Calu3 (cell line): ENCODE measurements around the gene LRRN2. TPM values are rescaled to one million over a fixed set of nuclear protein-coding genes. Genes with fewer than 3 reads are reported as not detected.
A peak's percentile ranks its signal among the peaks of the same experiment; 100 is the strongest.

ENCODE experiments used
- BruUV-seq: library from RNA; stranded (reverse); fragments of 400-500 nt; replicated peaks from 2 replicates; lab custom pipeline; 2021; lab: Mats Ljungman, UMichigan
- CTCF ChIA-PET: fragments of 300-600 bp; sonication (Branson Sonifier 250); formaldehyde crosslinking; loops from one replicate; lab custom pipeline; 2022; ENCODE audit warnings: antibody characterized with exemption; lab: Charles Lee
- DNase-seq: peaks from one replicate; pipeline ENCODE4 v3.0.0; 2022
- H3K27ac Mint-ChIP-seq: one replicate; pipeline ENCODE4 v1.8.0; 2022; ENCODE audit warnings: mixed read lengths; ENCODE audit not compliant: unreplicated experiment
- H3K27me3 Mint-ChIP-seq: one replicate; pipeline ENCODE4 v1.8.0; 2022; ENCODE audit warnings: mixed read lengths; ENCODE audit not compliant: unreplicated experiment
- H3K36me3 Mint-ChIP-seq: one replicate; pipeline ENCODE4 v1.8.0; 2022; ENCODE audit warnings: mild to moderate bottlenecking, moderate library complexity, mixed read lengths; ENCODE audit not compliant: insufficient read depth, unreplicated experiment
- H3K4me1 Mint-ChIP-seq: one replicate; pipeline ENCODE4 v1.8.0; 2022; ENCODE audit warnings: mild to moderate bottlenecking, low read depth, mixed read lengths; ENCODE audit not compliant: unreplicated experiment
- H3K4me3 Mint-ChIP-seq: one replicate; pipeline ENCODE4 v1.8.0; 2022; ENCODE audit warnings: mild to moderate bottlenecking, low read depth, moderate library complexity, mixed read lengths; ENCODE audit not compliant: unreplicated experiment
- H3K9me3 Mint-ChIP-seq: one replicate; pipeline ENCODE4 v1.8.0; 2022; ENCODE audit warnings: low read depth, mixed read lengths; ENCODE audit not compliant: unreplicated experiment
- CTCF ChIP-seq: fragments of 200-600 bp; IDR thresholded peaks from one replicate; pipeline ENCODE4 v1.8.0; 2022; ENCODE audit warnings: antibody characterized with exemption; ENCODE audit not compliant: unreplicated experiment
- intact Hi-C: fragments of 100-400 bp; cut with micrococcal nuclease; formaldehyde crosslinking; loops from one replicate; pipeline ENCODE4 v1.10.0; 2022; ENCODE audit not compliant: unreplicated experiment
- total RNA-seq: library from RNA; stranded (reverse); gene quantifications from 2 replicates; pipeline ENCODE4 v1.2.3, GENCODE V29; 2022

Gene LRRN2
- total RNA-seq, 1 experiment from 2014 or later, result not detected

- intact Hi-C loops, result loop anchor here (10.0 kb wide), 1 partner anchor 66 kb away; no protein-coding TSS in a partner anchor
- DNase-seq, result no peak
- peaks cover 80% of the 10 kb centered on the region for H3K27me3 Mint-ChIP-seq
- H3K4me3 Mint-ChIP-seq, result no peak overlapping the region
- no TSS peak for BruUV-seq
- H3K36me3 Mint-ChIP-seq, result no peaks in the 10 kb centered on the region
- CTCF ChIA-PET, result no interaction called here
- no peak overlapping the region for H3K27ac Mint-ChIP-seq
- TF ChIP-seq CTCF, result no peak
- H3K9me3 Mint-ChIP-seq, result no peaks in the 10 kb centered on the region
- peaks cover 4% of the 10 kb centered on the region for H3K4me1 Mint-ChIP-seq
Observed at GRCh38 chr1:204628868-204629267, 56.7 kb downstream of the LRRN2 start.

GRCh38 chr1:204627436-204627835 lies 58.1 kb downstream of the LRRN2 start:
- H3K4me1 Mint-ChIP-seq, result peaks cover 19% of the 10 kb centered on the region
- no peaks in the 10 kb centered on the region for H3K9me3 Mint-ChIP-seq
- no peak for DNase-seq
- no TSS peak for BruUV-seq
- intact Hi-C loops, result loop anchor here (10.0 kb wide), 1 partner anchor 67 kb away; no protein-coding TSS in a partner anchor
- H3K4me3 Mint-ChIP-seq, result no peak overlapping the region
- CTCF ChIA-PET, result no interaction called here
- H3K27ac Mint-ChIP-seq, result no peak overlapping the region
- H3K36me3 Mint-ChIP-seq, result no peaks in the 10 kb centered on the region
- TF ChIP-seq CTCF, result no peak
- H3K27me3 Mint-ChIP-seq, result peaks cover 73% of the 10 kb centered on the region

DNA sequence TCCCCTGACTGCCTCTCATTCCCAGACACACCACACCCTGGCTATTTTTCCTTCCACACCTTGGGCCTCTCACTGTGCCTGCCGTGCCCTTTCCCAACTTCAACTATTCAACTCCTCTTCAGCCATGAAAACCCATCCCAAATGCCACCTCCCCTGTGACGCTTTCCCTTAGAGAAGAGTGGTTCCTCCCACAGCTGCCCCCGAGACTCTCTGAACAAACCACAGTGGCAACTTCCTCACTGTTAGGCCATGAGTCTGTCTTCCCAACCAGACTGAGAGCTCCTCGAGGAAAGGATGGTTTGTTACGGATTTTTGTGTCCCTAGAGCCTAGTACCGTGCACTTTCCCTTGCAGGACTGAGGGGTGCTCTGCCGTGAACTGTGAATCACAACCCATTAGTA lies 59.2 kb downstream of the LRRN2 start:
- Mint-ChIP-seq H3K36me3 (no peaks in the 10 kb centered on the region), H3K9me3 (no peaks in the 10 kb centered on the region), H3K27me3 (peaks cover 66% of the 10 kb centered on the region), H3K4me3 (no peak overlapping the region), H3K4me1 (peaks cover 29% of the 10 kb centered on the region), H3K27ac (peak overlapping the region; percentile 11)
- CTCF ChIA-PET, result no interaction called here
- no peak for DNase-seq
- intact Hi-C loops, result loop anchor here (10.0 kb wide), 1 partner anchor 68 kb away; no protein-coding TSS in a partner anchor
- BruUV-seq, result no TSS peak
- TF ChIP-seq CTCF, result no peak

- H3K27ac Mint-ChIP-seq, result no peak overlapping the region
- H3K4me3 Mint-ChIP-seq, result no peak overlapping the region
- no peak for DNase-seq
- H3K9me3 Mint-ChIP-seq, result no peaks in the 10 kb centered on the region
- no peaks in the 10 kb centered on the region for H3K36me3 Mint-ChIP-seq
- intact Hi-C loops, result loop anchor here (10.0 kb wide), 1 partner anchor 70 kb away; no protein-coding TSS in a partner anchor
- CTCF ChIA-PET, result interaction anchor here (1.2 to 1.6 kb wide), 2 partner anchors 18 to 51 kb away, joined by 3 to 4 read pairs; no protein-coding TSS in a partner anchor
- peaks cover 49% of the 10 kb centered on the region for H3K27me3 Mint-ChIP-seq
- TF ChIP-seq CTCF, result no peak
- no TSS peak for BruUV-seq
- peaks cover 42% of the 10 kb centered on the region for H3K4me1 Mint-ChIP-seq
Observed at GRCh38 chr1:204624631-204625216, 60.8 kb downstream of the LRRN2 start.
